Loucy (cell line): ENCODE data around the gene KATNAL1.

Experiments used
- H2AFZ ChIP-seq: fragments of 200-600 bp; sonication (generic); 2 replicates; pipeline ENCODE4 v1.6.0; 2016; ENCODE audit warnings: antibody characterized with exemption, mild to moderate bottlenecking, low read length, moderate library complexity
- H3F3A ChIP-seq: fragments of 200-600 bp; 2 replicates; pipeline ENCODE4 v1.6.0; 2016; ENCODE audit warnings: antibody characterized with exemption, low read depth, mild to moderate bottlenecking
- H3K27me3 ChIP-seq: fragments of 200-600 bp; sonication (generic); 2 replicates; pipeline ENCODE4 v1.6.1; 2014; ENCODE audit warnings: low read length, mild to moderate bottlenecking; ENCODE audit not compliant: insufficient read depth, poor library complexity, severe bottlenecking
- H3K36me3 ChIP-seq: fragments of 200-600 bp; sonication (generic); 2 replicates; pipeline ENCODE4 v1.6.1; 2016; ENCODE audit warnings: low read length; ENCODE audit not compliant: insufficient read depth
- H3K4me1 ChIP-seq: fragments of 200-600 bp; sonication (generic); 2 replicates; pipeline ENCODE4 v1.5.1; 2014; ENCODE audit warnings: low read length, mild to moderate bottlenecking; ENCODE audit not compliant: insufficient read depth, poor library complexity, severe bottlenecking
- H3K4me2 ChIP-seq: fragments of 200-600 bp; sonication (generic); 2 replicates; pipeline ENCODE4 v1.6.0; 2014; ENCODE audit warnings: antibody characterized with exemption, low read length, low read depth, mild to moderate bottlenecking; ENCODE audit not compliant: poor library complexity, severe bottlenecking
- H3K4me3 ChIP-seq: fragments of 200-600 bp; sonication (generic); 2 replicates; pipeline ENCODE4 v1.5.1; 2014; ENCODE audit warnings: low read length, mild to moderate bottlenecking, mixed read lengths; ENCODE audit not compliant: poor library complexity, severe bottlenecking
- H3K79me2 ChIP-seq: fragments of 200-600 bp; sonication (generic); 2 replicates; pipeline ENCODE4 v1.6.1; 2014; ENCODE audit warnings: low read length; ENCODE audit not compliant: insufficient read depth
- H3K9ac ChIP-seq: fragments of 200-600 bp; sonication (generic); 2 replicates; pipeline ENCODE4 v1.6.0; 2014; ENCODE audit warnings: mild to moderate bottlenecking, low read depth, low read length, moderate library complexity; ENCODE audit not compliant: poor library complexity, severe bottlenecking
- H3K9me2 ChIP-seq: fragments of 200-600 bp; sonication (generic); replicated peaks from 2 replicates; pipeline ENCODE4 v1.6.1; 2016; ENCODE audit warnings: low read depth, low read length, mixed read lengths
- H3K9me3 ChIP-seq: fragments of 200-600 bp; sonication (generic); 2 replicates; pipeline ENCODE4 v1.6.1; 2014; ENCODE audit warnings: mild to moderate bottlenecking, antibody characterized with exemption, low read length, low read depth; ENCODE audit not compliant: insufficient read depth
- H4K20me1 ChIP-seq: fragments of 200-600 bp; sonication (generic); 2 replicates; pipeline ENCODE4 v1.6.0; 2014; ENCODE audit warnings: antibody characterized with exemption, low read length, mild to moderate bottlenecking; ENCODE audit not compliant: insufficient read depth, poor library complexity, severe bottlenecking
- EZH2phosphoT487 ChIP-seq: fragments of 200-600 bp; IDR thresholded peaks from 2 replicates; pipeline ENCODE4 v1.6.1; 2018; ENCODE audit warnings: antibody characterized with exemption, mild to moderate bottlenecking, moderate library complexity, borderline replicate concordance
- TF ChIP-seq, protein P1 (sequence below): fragments of 200-600 bp; sonication (generic); conservative IDR thresholded peaks from 2 replicates; pipeline ENCODE4 v1.5.1; 2014; ENCODE audit warnings: mild to moderate bottlenecking, antibody characterized with exemption, low read length

Gene KATNAL1

DNA sequence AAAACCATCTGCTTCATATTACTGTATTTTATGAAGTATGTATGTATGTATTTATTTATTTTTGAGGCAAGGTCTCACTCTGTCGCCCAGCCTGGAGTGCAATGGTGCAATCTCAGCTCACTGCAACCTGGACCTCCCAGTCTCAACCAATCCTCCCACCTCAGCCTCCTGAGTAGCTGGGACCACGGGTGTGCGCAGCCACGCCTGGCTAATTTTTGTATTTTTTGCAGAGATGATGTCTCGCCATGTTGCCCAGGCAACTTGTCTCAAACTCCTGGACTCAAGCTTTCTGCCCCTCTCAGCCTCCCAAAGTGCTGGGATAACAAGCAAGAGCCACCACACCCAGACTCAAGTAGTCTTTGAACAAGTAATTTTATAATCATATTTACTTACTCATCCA lies 5.5 kb downstream of the KATNAL1 start:
- Histone ChIP-seq H2AFZ (no peak overlapping the region), H4K20me1 (no peaks in the 10 kb centered on the region), H3K27me3 (no peaks in the 10 kb centered on the region), H3K4me3 (peak overlapping the region; percentile 97), H3K79me2 (peaks cover 95% of the 10 kb centered on the region), H3F3A (no peaks in the 10 kb centered on the region), H3K4me1 (peaks cover 66% of the 10 kb centered on the region), H3K9me2 (no peaks in the 10 kb centered on the region), H3K9ac (no peak overlapping the region), H3K36me3 (no peaks in the 10 kb centered on the region), H3K9me3 (no peaks in the 10 kb centered on the region), H3K4me2 (peak overlapping the region; percentile 96)
- TF ChIP-seq, protein P1, sequence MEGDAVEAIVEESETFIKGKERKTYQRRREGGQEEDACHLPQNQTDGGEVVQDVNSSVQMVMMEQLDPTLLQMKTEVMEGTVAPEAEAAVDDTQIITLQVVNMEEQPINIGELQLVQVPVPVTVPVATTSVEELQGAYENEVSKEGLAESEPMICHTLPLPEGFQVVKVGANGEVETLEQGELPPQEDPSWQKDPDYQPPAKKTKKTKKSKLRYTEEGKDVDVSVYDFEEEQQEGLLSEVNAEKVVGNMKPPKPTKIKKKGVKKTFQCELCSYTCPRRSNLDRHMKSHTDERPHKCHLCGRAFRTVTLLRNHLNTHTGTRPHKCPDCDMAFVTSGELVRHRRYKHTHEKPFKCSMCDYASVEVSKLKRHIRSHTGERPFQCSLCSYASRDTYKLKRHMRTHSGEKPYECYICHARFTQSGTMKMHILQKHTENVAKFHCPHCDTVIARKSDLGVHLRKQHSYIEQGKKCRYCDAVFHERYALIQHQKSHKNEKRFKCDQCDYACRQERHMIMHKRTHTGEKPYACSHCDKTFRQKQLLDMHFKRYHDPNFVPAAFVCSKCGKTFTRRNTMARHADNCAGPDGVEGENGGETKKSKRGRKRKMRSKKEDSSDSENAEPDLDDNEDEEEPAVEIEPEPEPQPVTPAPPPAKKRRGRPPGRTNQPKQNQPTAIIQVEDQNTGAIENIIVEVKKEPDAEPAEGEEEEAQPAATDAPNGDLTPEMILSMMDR: no peak
- no peak for TF ChIP-seq EZH2phosphoT487

DNA sequence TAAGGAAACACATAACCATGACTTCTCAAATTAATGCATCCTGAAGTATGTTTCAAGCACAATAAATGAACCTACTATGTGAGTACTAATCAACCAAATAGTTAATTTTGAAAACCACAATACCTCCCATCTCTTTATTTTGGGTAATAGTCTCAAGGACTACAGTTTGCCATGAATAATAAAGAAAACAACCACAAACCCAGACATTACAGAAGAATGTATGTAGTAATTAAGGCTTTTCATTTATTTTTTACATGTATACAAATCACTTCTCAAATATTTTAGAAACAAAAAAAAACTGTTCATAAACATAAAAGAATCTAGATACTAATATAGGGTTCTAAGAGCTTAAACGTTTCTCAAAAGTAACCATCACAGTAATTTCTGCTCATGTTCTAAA lies 6.8 kb downstream of the KATNAL1 start:
- Histone ChIP-seq H3K79me2 (peaks cover 93% of the 10 kb centered on the region), H3K36me3 (no peaks in the 10 kb centered on the region), H3K4me2 (peak overlapping the region; percentile 13), H3K9ac (no peak overlapping the region), H4K20me1 (no peaks in the 10 kb centered on the region), H3K4me3 (no peak overlapping the region), H3K4me1 (peaks cover 56% of the 10 kb centered on the region), H3F3A (no peaks in the 10 kb centered on the region), H2AFZ (no peak overlapping the region), H3K9me3 (no peaks in the 10 kb centered on the region), H3K9me2 (no peaks in the 10 kb centered on the region), H3K27me3 (no peaks in the 10 kb centered on the region)
- TF ChIP-seq EZH2phosphoT487: no peak
- TF ChIP-seq, protein P1: no peak

DNA sequence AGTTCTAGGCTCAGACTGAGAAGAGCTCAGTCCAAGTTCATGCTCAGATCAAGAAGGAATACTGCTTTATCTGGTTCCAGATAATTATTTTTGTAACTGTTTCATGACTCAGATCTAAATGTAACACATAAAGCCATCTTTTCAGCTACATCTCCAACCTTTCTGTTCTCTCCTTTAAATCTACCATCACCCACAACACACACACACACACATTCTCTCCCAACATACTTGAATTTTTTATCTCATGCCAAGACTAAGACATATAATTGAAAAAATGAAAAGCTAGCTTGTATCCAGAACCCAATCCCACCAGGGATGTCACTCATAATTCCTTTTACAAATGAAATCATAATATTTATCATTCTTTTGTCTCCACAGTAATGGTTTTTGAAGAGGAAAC lies 7.6 kb downstream of the KATNAL1 start:
- H3K79me2 ChIP-seq: peaks cover 85% of the 10 kb centered on the region
- no peaks in the 10 kb centered on the region for H3K9me2 ChIP-seq
- no peaks in the 10 kb centered on the region for H4K20me1 ChIP-seq
- no peak overlapping the region for H3K4me3 ChIP-seq
- H3K9me3 ChIP-seq: no peaks in the 10 kb centered on the region
- no peak for TF ChIP-seq EZH2phosphoT487
- no peaks in the 10 kb centered on the region for H3K36me3 ChIP-seq
- H3F3A ChIP-seq: no peaks in the 10 kb centered on the region
- H2AFZ ChIP-seq: no peak overlapping the region
- H3K27me3 ChIP-seq: no peaks in the 10 kb centered on the region
- peak overlapping the region; percentile 13 for H3K4me2 ChIP-seq
- no peak overlapping the region for H3K9ac ChIP-seq
- H3K4me1 ChIP-seq: peaks cover 48% of the 10 kb centered on the region

DNA sequence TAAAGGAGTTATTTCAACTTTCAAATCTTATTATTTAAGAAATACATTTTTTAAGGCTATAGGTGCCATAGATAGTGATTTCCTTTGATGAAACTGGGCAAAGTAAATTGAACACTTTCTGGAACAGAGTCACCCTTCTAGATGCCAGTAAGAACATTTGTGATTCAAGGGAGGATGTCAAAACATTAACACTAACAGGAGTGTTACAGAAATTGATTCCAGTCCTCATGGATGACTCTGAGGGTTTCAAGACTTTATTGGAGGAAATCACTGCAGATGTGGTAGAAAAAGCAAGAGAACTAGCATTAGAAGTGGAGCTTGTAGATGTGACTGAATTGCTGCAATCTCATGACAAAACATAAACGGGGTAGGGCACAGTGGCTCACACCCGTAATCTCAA lies 12.2 kb downstream of the KATNAL1 start:
- Histone ChIP-seq H3K4me3 (no peak overlapping the region), H3K9me3 (no peaks in the 10 kb centered on the region), H4K20me1 (no peaks in the 10 kb centered on the region), H3K4me1 (peaks cover 29% of the 10 kb centered on the region), H3K9ac (no peak overlapping the region), H3K27me3 (no peaks in the 10 kb centered on the region), H3K36me3 (no peaks in the 10 kb centered on the region), H3F3A (no peaks in the 10 kb centered on the region), H3K4me2 (no peak overlapping the region), H3K9me2 (no peaks in the 10 kb centered on the region), H3K79me2 (peaks cover 73% of the 10 kb centered on the region), H2AFZ (no peak overlapping the region)
- TF ChIP-seq, protein P1: no peak
- TF ChIP-seq EZH2phosphoT487: no peak
